Right renal cortex interstitium (tissue), 3 donors: ENCODE measurements around the gene PIAS3. TPM values are rescaled to one million over a fixed set of nuclear protein-coding genes. Genes with fewer than 3 reads are reported as not detected.
A peak's percentile ranks its signal among the peaks of the same experiment; 100 is the strongest.
"Not testable (repeated sequence)": the region's sequence is repeated elsewhere in the genome, so short reads cannot be mapped to it uniquely, and the experiment has no call there.

ENCODE experiments used
- DNase-seq, 3 donors: peaks; one replicate each; pipeline ENCODE4 v3.0.0-alpha.2; 2013; ENCODE audit warnings: low read depth in 3 of 3, low spot score in 2 of 3
- polyA plus RNA-seq, 3 donors: library from polyadenylated mRNA; unstranded; fragments of 120-200 nt; gene quantifications; one replicate each; pipeline ENCODE4 v1.2.1, GENCODE V29; 2013; ENCODE audit not compliant: insufficient read length in 3 of 3

PIAS3 gene
- polyA plus RNA-seq, 3 donors = 39.8 to 46.3 (median 41.5) TPM

DNA sequence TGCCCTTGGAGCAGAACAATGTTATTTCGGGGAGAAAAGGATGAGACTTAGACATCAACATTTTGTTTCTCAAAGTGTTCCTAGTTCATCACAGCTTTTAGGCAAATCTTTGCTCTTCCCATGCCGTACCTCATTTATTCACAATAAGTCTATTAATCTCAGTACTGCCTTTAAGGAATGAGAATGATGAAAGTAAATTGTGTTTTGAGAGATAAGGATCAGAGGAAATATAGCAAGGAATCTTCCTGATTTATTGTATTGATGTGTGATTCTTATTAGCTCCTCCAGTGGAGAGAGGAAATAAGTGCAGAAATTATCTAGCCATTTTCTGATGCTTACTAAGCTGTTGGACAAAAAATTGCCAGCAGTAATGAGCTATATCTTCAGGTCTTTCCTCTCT lies 32.9 kb downstream of the PIAS3 start:
- no peak for DNase-seq

DNA sequence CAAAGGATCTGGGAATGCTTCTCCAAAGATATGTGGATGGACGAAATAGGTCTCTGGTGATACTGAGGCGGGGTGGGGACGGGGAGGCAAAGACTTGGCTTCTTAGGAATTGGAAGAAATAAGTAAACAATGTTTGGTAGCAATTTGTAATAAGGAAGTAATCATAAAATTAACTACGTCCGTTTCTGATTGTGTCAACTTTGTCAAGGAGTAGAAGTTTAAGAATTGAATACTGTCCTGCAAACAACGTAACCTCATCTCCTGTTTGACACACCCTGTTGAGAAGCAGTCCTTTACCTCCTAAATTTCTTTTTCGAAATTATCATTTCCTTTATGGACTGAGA lies 34.4 kb downstream of the PIAS3 start:
- DNase-seq = no peak

DNA sequence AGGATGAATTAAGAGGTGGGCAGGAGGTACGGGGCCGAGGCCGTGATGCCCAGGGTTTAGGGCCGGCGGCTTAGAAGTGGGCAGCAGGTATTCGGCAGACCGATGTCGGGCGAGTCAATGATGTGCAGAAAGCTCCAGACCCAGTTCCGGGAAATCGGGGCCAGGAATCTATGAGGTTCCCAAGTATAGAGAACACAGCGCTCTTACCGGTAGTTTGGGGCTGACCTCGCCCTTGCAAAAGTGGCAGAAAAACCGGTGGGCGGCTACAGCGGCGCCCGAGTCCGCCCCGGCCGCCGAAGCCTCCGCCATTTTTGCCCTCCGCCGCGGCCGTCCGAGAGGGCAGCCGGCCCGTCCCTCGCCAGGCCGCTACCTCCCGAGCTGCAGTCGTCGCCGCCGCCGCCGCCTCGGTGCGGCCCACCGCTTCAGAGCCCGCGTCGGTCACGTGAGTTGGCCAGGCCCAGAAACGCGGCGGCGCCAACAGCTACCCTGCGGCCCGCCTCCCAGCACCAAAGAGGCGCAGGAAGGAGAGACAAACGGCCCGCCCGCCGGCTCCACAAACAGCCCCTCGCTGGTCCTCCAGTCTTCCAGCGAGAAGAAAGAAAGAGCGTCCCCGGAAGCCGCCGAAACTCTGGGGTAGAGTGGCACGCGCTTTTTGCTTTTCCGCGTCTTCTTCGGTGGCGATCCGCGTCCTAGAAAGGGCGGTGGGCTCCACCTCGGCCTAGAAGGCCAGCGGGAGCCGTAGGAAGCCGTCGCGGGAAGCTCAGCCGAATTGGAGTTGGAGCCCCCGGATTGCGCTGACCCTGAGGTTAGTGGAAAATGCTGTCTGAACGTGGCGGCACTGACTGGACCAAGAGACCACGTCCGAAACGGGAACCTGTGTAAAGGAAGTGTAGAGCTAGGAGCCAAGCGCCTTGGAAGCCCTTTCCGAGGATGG lies 35.0 kb downstream of the PIAS3 start, which contains the start of the genes POLR3C and RNF115:
TSS of gene POLR3C (plus strand) at position 636 of the 934 bp plus-strand sequence. CDS start 1,577 bp downstream, outside the sequence.
TSS of gene RNF115 (minus strand) at position 531 of the 934 bp plus-strand sequence. CDS start at position 309, 222 bp downstream.
- DNase-seq = peak; percentile 62 to 81 (median 73)

DNA sequence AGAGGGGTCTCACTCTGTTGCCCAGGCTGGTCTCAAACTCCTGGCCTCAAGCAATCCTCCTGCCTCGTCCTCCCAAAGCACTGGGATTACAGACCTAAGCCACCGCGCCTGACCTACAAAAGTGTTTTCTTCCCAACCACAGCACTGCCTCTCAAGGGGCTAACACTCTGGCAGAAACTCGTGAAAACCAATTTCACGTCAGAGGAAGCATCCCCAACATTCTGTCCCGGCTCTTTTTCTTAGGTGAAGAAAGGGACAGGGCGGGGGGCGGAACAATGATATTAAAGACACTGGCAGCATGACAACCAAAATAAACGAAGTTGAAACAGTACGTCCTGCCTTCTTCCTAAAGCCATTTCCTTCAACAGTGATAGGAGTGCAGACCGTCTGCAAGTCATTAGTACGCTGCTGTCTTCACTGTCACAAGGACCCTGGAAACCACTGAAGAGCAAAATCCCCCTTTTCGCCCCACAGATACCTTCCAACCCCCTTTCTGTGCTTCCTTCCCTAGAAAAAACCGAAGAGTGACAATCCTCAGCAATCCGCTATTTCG lies 36.0 kb downstream of the PIAS3 start:
- not testable (repeated sequence) for DNase-seq

DNA sequence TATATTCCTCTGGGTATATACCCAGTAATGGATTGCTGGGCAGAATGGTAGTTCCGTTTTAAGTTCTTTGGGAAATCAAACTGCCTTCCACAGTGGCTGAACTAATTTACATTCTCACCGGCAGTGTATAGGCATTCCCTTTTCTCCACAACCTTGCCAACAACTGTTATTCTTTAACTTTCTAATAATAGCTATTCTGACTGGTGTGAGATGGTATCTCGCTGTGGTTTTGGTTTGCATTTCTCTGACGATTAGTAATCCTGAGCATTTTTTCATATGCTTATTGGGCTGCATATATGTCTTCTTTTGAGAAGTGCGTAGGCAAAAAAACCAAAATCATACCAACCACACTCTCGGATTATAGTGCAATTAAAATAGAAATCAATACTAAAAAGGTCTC lies 40.8 kb downstream of the PIAS3 start:
- DNase-seq = not testable (repeated sequence)

DNA sequence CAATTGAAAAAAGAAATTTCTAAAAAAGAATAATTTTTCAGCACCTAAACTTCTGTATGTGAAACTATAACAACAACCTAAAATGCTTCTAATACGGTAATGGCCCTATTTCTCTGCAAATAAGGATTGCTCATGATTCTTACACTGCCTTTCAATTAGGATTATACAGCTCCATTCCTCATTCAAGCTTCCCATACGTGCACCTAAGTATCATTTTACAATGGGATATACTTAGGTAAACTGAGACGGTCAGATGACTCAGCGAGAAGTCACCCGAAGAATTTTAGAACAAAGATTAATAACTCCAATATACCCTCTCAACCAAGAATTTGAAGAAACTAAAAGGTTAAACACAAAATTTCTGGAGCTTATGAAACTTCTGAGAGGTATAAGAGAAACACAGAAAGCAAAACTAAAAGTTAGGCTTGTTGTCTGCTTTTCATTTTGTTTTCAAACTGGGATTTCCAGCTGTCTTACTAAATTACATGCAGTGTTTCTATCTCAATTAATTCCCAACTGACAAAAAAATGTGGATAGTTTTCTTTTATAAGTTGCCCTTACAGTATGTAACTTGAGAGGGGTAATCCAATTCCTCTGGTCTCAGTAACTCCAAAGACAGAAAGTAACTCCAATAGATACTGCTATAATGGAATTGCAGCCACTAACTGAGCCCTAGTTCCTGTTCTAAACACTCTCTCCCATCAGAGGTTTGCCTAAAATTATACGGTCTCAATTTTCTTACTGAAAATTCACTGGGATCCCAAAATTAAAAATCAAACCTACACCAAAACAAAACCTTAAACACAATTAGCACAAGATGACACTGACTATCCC lies 45.7 kb downstream of the PIAS3 start:
- DNase-seq = not testable (repeated sequence)

DNA sequence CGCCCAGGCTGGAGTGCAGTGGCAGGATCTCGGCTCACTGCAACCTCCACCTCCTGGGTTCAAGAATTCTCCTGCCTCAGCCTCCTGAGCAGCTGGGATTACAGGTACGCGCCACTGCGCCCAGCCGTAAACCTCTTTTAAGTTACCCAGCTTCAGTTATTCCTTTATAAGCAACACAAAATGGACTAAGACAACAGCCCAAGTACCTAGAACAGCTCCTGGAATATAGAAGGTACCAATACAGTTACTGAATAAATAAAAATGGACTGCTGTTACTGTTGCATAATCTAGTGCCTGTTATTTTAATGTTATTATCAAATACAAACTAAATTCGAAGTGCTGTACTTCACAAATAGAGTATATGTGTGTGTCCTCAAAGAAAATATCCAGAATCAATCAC lies 52.0 kb downstream of the PIAS3 start:
- DNase-seq = no peak

DNA sequence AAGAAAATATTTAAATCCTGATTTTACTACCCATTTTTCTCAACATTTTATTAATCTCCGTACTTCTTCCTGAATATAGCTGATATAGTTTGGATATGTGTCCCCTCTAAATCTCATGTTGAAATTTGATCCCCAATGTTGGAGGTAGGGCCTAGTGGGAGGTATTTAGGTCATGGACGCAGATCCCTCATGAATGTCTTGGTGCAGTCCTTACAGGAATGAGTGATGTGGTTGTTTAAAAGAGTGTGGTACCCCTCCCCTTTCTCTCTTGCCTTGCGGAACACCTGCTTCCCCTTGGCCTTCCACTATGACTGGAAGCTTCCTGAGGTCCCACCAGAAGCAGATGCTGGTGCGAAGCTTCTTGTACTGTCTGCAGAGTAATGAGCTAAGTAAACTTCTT lies 52.5 kb downstream of the PIAS3 start:
- DNase-seq = no peak

DNA sequence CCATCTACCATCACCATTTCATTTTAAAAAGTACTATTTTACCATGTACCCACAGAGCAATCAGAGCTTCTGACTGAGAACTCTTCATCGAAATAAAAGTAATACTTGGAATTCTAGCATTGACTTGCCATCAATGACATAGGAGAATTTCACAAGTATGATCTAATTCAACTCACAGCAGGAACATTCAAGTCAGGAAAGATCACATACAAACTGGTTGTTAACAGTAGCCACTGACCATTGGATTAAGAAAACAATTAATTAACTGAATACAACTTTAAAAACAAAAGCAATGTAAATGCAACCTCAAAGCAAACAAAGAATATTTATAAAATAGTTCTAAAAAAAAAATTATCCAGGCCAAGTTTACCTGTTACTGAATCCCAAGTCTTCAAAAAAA lies 53.8 kb downstream of the PIAS3 start:
- no peak for DNase-seq

DNA sequence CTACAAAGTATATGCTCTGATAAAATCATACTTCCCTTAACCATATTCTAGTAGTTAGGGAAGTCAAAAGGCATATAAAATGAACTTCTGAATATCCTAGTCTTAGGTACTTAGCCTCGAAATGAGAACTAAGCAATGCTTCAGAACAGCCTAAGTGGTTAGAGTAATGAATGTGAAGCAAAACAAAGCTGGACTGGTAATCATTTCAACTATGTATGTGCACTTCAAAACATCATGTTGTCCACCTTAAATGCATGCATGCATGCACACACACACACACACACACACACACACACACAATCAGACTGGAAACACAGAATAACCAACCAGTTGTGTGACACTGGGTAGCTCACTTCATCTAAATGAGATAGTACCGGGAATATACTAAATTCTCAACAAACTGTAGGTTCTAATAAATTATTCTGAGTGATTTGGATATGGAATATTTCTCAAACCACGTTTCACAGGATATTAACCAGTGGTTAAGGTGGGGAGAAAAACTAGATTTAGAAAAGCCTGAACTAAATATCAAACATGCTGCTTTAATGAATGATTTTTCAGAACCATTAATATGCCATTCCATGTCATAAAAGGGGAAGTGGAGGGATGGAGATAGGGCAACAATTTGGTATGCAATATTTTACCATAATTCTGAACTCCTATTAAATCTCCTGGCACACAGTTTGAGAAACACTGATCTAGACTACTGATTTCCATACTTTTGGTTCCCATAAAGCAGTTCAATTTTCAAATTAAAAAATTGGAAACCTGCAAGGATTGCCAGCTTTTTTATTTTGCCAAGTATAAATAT lies 54.4 kb downstream of the PIAS3 start:
- DNase-seq = no peak

DNA sequence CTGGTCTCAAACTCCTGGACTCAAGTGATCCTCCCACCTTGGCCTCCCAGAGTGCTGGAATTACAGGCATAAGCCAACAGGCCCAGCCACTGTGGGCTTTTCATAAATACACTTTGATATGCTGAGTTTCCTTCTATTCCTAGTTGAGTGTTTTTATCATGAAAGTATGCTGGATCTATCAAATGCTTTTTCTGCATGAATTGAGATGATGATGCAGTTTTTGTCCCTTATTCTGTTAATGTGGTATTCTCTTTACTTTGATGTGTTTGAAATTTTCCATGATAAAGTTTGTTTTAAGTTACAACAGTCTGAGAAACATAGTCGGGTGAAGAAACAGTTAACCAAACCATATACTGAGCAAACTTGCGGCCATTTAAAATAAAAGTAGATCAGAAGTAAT lies 59.1 kb downstream of the PIAS3 start:
- DNase-seq = no peak

Other genes with a start within 250 kb of the PIAS3 start
- gene PDZK1, start 151.7 kb downstream of the PIAS3 start, polyA plus RNA-seq = 100 to 1,000 TPM; 158 to 219 (median 210) TPM
- 1 to 10 TPM in 1 of 3 donors, under 1 TPM in 2; 0.79 to 1.2 (median 0.94) TPM for gene CD160, start 139.6 kb downstream of the PIAS3 start, polyA plus RNA-seq
- 10 to 100 TPM; 14.0 to 15.5 (median 14.8) TPM for gene RNF115, start 35.0 kb downstream of the PIAS3 start, polyA plus RNA-seq
- 10 to 100 TPM; 34.4 to 39.1 (median 37.7) TPM for gene POLR3C, start 34.9 kb downstream of the PIAS3 start, polyA plus RNA-seq
- gene NUDT17, start 13.5 kb downstream of the PIAS3 start, polyA plus RNA-seq = 1 to 10 TPM; 5.4 to 7.2 (median 5.4) TPM
- gene ANKRD35, start 26.8 kb upstream of the PIAS3 start, polyA plus RNA-seq = 1 to 10 TPM; 2.1 to 2.6 (median 2.2) TPM
- gene ITGA10, start 51.0 kb upstream of the PIAS3 start, polyA plus RNA-seq = under 1 TPM; 0.59 to 0.90 (median 0.62) TPM
- 10 to 100 TPM; 59.3 to 65.3 (median 60.0) TPM for gene PEX11B, start 59.6 kb upstream of the PIAS3 start, polyA plus RNA-seq
- gene RBM8A, start 68.4 kb upstream of the PIAS3 start, polyA plus RNA-seq = 100 to 1,000 TPM; 222 to 225 (median 225) TPM
- 10 to 100 TPM; 24.3 to 26.2 (median 25.3) TPM for gene LIX1L, start 98.9 kb upstream of the PIAS3 start, polyA plus RNA-seq
- gene ANKRD34A, start 105.5 kb upstream of the PIAS3 start, polyA plus RNA-seq = under 1 TPM; 0.37 to 0.51 (median 0.37) TPM
- 10 to 100 TPM; 37.0 to 43.4 (median 39.5) TPM for gene POLR3GL, start 105.6 kb upstream of the PIAS3 start, polyA plus RNA-seq
- 100 to 1,000 TPM; 417 to 557 (median 478) TPM for gene TXNIP, start 137.5 kb upstream of the PIAS3 start, polyA plus RNA-seq
- under 1 TPM; 0.07 to 0.21 (median 0.16) TPM for gene HJV, start 162.7 kb upstream of the PIAS3 start, polyA plus RNA-seq